Mucosa of descending colon (tissue), 3 donors: ENCODE results near the gene VPS13C. TPM values are rescaled to one million over a fixed set of nuclear protein-coding genes. Genes with fewer than 3 reads are reported as not detected.

Experiments used
- ATAC-seq: fragments of 200-7000 bp; cut with Tn5 transposase; one replicate; pipeline ENCODE4 v1.9.1; 2020; ENCODE audit warnings: mild to moderate bottlenecking, moderate library complexity
- DNase-seq, 3 donors: peaks; one replicate each; pipeline ENCODE4 v3.0.0-alpha.2; 2020
- H3K36me3 ChIP-seq: fragments of 200-600 bp; one replicate; pipeline ENCODE4 v1.8.0; 2021; ENCODE audit warnings: low read depth, mild to moderate bottlenecking
- H3K4me1 ChIP-seq: fragments of 200-600 bp; one replicate; pipeline ENCODE4 v1.8.0; 2021; ENCODE audit warnings: low read depth, mild to moderate bottlenecking
- H3K4me3 ChIP-seq: fragments of 200-600 bp; one replicate; pipeline ENCODE4 v1.8.0; 2021; ENCODE audit warnings: mild to moderate bottlenecking
- H3K9me3 ChIP-seq: fragments of 200-600 bp; one replicate; pipeline ENCODE4 v1.8.0; 2021; ENCODE audit warnings: mild to moderate bottlenecking
- CTCF ChIP-seq: fragments of 200-600 bp; IDR thresholded peaks from one replicate; pipeline ENCODE4 v1.8.0; 2022; ENCODE audit warnings: antibody characterized with exemption, mild to moderate bottlenecking
- intact Hi-C, 2 donors: fragments of 100-400 bp; cut with DNase I in 1 of 2; cut with micrococcal nuclease in 1 of 2; formaldehyde crosslinking; loops; one replicate each; pipeline versions ENCODE4 v1.11.0 to v1.11.1; 2022; cut with DNase I, micrococcal nuclease
- total RNA-seq, 3 donors: library from RNA; stranded (reverse); fragmentation: NEBNext Ultra II Directional in 2 of 3; extraction: Animal tissue kit (Norgen Biotek cat#: 25700) in 2 of 3; gene quantifications; one replicate each; pipeline versions ENCODE4 v1.2.1 to v1.2.4, GENCODE V29; 2021 to 2023
- donor health status: DM: no; HTN: no; CAD: no; lungs with moderate emphysema.
- donor health status: DM: no; HTN: no; CAD: no.
- donor health status: DM: no; HTN: yes; CAD: no.

VPS13C gene
- total RNA-seq, 3 donors from 2014 or later, result 51.0 to 76.1 (median 57.1) TPM

DNA sequence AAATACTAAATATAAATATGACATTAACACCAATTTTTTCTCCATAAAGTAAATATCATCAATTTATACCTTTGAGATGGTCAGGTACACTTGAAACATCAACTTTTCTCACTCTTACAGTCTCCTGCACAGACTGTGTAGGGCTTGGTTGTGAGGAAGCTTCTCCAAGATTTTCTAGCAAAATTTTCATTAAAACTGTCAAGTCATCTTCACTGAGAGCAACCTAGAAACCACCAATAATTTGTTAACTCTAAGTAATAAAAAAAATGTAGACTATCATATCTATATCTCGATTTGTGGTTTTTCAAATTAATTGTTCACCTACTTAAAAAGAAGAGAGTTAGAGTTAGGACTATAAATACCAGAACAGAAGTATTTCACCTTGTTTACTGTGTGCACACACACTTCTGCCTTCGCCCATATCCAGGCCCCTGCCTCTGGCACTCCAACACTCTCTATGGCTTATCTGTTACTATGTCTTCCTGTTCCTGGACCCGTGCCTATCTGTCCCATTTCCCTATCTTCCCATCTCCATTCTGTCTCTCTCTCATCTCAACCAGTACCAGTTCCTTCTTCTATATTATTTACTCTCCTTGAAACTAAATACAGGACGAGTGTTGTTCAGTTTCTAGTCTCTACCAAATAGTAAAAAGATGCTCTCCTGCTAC is 123.6 kb downstream of the VPS13C start:
- intact Hi-C loops, result no loop called here
- H3K9me3 ChIP-seq, result no peaks in the 10 kb centered on the region
- TF ChIP-seq CTCF, result no peak
- ATAC-seq, result no peak
- DNase-seq, result no peak
- no peak overlapping the region for H3K4me3 ChIP-seq
- no peaks in the 10 kb centered on the region for H3K4me1 ChIP-seq
- no peaks in the 10 kb centered on the region for H3K36me3 ChIP-seq

- DNase-seq, result no peak
- intact Hi-C loops, result no loop called here
- Histone ChIP-seq H3K36me3 (peaks cover under 1% of the 10 kb centered on the region), H3K4me3 (no peak overlapping the region), H3K9me3 (no peaks in the 10 kb centered on the region), H3K4me1 (no peaks in the 10 kb centered on the region)
- ATAC-seq, result no peak
- no peak for TF ChIP-seq CTCF
Observed at GRCh38 chr15:61935493-61935892, 124.8 kb downstream of the VPS13C start.

DNA sequence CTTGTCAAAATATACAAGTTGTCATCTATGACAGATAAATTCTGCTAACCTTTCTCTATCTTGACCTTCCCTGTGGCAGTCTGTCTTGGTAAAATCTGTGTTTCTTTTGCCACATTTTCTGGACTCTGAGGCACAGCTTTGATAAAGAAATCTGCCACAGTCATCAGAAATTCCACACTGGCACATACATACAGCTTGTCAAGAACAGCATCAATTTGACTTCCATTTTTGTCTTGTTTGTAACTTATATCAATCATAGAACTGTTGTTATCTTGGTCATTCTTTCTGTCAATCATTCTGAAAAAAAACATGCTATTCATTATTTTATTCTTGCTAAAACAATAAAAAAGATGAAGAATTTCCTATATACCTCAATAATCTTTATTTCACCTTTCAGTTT is 130.8 kb downstream of the VPS13C start:
- no peak for ATAC-seq
- Histone ChIP-seq H3K4me1 (no peaks in the 10 kb centered on the region), H3K36me3 (peaks cover 9% of the 10 kb centered on the region), H3K9me3 (no peaks in the 10 kb centered on the region), H3K4me3 (no peak overlapping the region)
- intact Hi-C loops, result loop anchor here in 1 of 2 donors (10.0 kb wide), 1 partner anchor 45 kb away; no protein-coding TSS in a partner anchor
- no peak for DNase-seq
- no peak for TF ChIP-seq CTCF

- no peak for ATAC-seq
- Histone ChIP-seq H3K4me3 (no peak overlapping the region), H3K36me3 (no peaks in the 10 kb centered on the region), H3K4me1 (no peaks in the 10 kb centered on the region), H3K9me3 (no peaks in the 10 kb centered on the region)
- TF ChIP-seq CTCF, result no peak
- intact Hi-C loops, result loop anchor here in 1 of 2 donors (10.0 kb wide), 1 partner anchor 52 kb away; no protein-coding TSS in a partner anchor
- DNase-seq, result no peak
Observed at GRCh38 chr15:61923173-61923572, 137.1 kb downstream of the VPS13C start.

GRCh38 chr15:61921093-61921492 is 139.2 kb downstream of the VPS13C start:
- intact Hi-C loops, result loop anchor here in 1 of 2 donors (10.0 kb wide), 1 partner anchor 54 kb away; no protein-coding TSS in a partner anchor
- DNase-seq (no peak), ATAC-seq (no peak)
- Histone ChIP-seq H3K4me1 (no peaks in the 10 kb centered on the region), H3K4me3 (no peak overlapping the region), H3K36me3 (no peaks in the 10 kb centered on the region), H3K9me3 (no peaks in the 10 kb centered on the region)
- TF ChIP-seq CTCF, result no peak

DNA sequence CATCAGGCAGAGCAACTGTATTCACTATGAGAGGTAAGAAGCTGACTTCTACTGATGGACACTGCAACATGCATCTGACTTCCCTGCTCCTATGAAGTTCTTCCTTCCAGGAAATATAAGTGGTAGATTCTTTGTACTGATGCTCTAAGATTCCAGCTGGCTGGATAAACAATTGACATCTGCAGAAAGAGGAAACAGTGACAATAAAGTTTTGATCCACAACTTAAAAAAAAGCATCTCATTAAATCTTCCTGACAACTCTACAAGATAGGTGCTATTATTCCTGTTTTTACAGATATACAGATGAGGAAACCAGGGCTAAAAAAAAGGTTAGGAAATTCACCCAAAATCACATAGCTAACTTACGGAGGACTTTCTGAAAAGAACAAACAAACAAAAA is 142.8 kb downstream of the VPS13C start:
- DNase-seq, result no peak
- intact Hi-C loops, result no loop called here
- no peaks in the 10 kb centered on the region for H3K4me1 ChIP-seq
- no peaks in the 10 kb centered on the region for H3K9me3 ChIP-seq
- no peak overlapping the region for H3K4me3 ChIP-seq
- H3K36me3 ChIP-seq, result no peaks in the 10 kb centered on the region
- no peak for TF ChIP-seq CTCF
- no peak for ATAC-seq
